Fibroblast of lung (primary cell): ENCODE measurements around the gene C19orf44. TPM values are rescaled to one million over a fixed set of nuclear protein-coding genes. Genes with fewer than 3 reads are reported as not detected.

Experiments
- DNase-seq, 2 donors: peaks; one replicate each; pipeline versions ENCODE4 v3.0.0 to v3.0.0-alpha.2; 2010; ENCODE audit warnings: low read depth in 2 of 2
- H2AFZ ChIP-seq: 2 replicates; pipeline ENCODE4 v1.5.1; 2012; ENCODE audit warnings: low read length, control low read depth, inconsistent platforms
- H3K27ac ChIP-seq: 2 replicates; pipeline ENCODE4 v1.5.1; 2011; ENCODE audit warnings: low read length, control low read depth; ENCODE audit not compliant: insufficient read depth
- H3K27me3 ChIP-seq: 2 replicates; pipeline ENCODE4 v1.5.1; 2011; ENCODE audit warnings: mild to moderate bottlenecking, low read length; ENCODE audit not compliant: control insufficient read depth, insufficient read depth
- H3K36me3 ChIP-seq: 2 replicates; pipeline ENCODE4 v1.5.1; 2011; ENCODE audit warnings: low read length; ENCODE audit not compliant: control insufficient read depth, insufficient read depth
- H3K4me1 ChIP-seq: 2 replicates; pipeline ENCODE4 v1.5.1; 2011; ENCODE audit warnings: low read length; ENCODE audit not compliant: control insufficient read depth, insufficient read depth; ENCODE audit errors: extremely low read depth
- H3K4me2 ChIP-seq: 2 replicates; pipeline ENCODE4 v1.5.1; 2011; ENCODE audit warnings: low read length, control low read depth; ENCODE audit not compliant: insufficient read depth; ENCODE audit errors: extremely low read depth
- H3K4me3 ChIP-seq, 4 experiments: fragments of 200-600 bp in 1 of 4; sonication (generic) in 1 of 4; replicated peaks in 1 of 4; 2 replicates each; pipeline ENCODE4 v1.5.1; 2011 to 2016; ENCODE audit warnings: low read length in 4 of 4, low read depth in 3 of 4, mild to moderate bottlenecking in 3 of 4, control low read depth in 2 of 4, inconsistent platforms in 1 of 4, mixed read lengths in 1 of 4; ENCODE audit not compliant: insufficient read depth in 1 of 4; ENCODE audit errors: control extremely low read depth in 1 of 4
- H3K79me2 ChIP-seq: 2 replicates; pipeline ENCODE4 v1.5.1; 2012; ENCODE audit warnings: mild to moderate bottlenecking, low read length, inconsistent platforms; ENCODE audit not compliant: control insufficient read depth, insufficient read depth
- H3K9ac ChIP-seq: 2 replicates; pipeline ENCODE4 v1.5.1; 2011; ENCODE audit warnings: mild to moderate bottlenecking, low read length, control low read depth; ENCODE audit not compliant: insufficient read depth
- H3K9me3 ChIP-seq: 2 replicates; pipeline ENCODE4 v1.5.1; 2012; ENCODE audit warnings: low read depth, low read length; ENCODE audit not compliant: control insufficient read depth, insufficient read depth
- H4K20me1 ChIP-seq: 2 replicates; pipeline ENCODE4 v1.5.1; 2011; ENCODE audit warnings: low read length; ENCODE audit not compliant: control insufficient read depth, insufficient read depth; ENCODE audit errors: extremely low read depth
- EZH2 ChIP-seq: IDR thresholded peaks from 2 replicates; pipeline ENCODE4 v1.5.1; 2012; ENCODE audit warnings: low read length, control low read depth, mild to moderate bottlenecking; ENCODE audit errors: missing control alignments
- polyA plus RNA-seq, 2 donors: library from polyadenylated mRNA; depleted of rRNA in 1 of 2; stranded (reverse) in 1 of 2; unstranded in 1 of 2; fragments of >200 nt; gene quantifications; 2 replicates each; pipeline ENCODE4 v1.2.1, GENCODE V29; 2011 to 2012; ENCODE audit warnings: missing spikeins in 1 of 2
- total RNA-seq: library from RNA; depleted of rRNA; stranded (reverse); fragments of >200 nt; gene quantifications from 2 replicates; pipeline ENCODE4 v1.2.1, GENCODE V29; 2014
- TF ChIP-seq, protein P1 (sequence below), 2 donors: IDR thresholded peaks in 1 of 2; conservative IDR thresholded peaks in 1 of 2; 1 replicate in 1 of 2; 2 replicates in 1 of 2; pipeline ENCODE4 v1.5.1; 2011 to 2012; ENCODE audit warnings: low read length in 2 of 2, control low read depth in 1 of 2, inconsistent platforms in 1 of 2, low read depth in 1 of 2, mild to moderate bottlenecking in 1 of 2

C19orf44 gene
- total and polyA plus RNA-seq, 2 donors (not counting 1 experiment from before 2014, with no cell fraction given) = 2.9 to 3.6 TPM

- no peak for TF ChIP-seq EZH2
- TF ChIP-seq, protein P1, sequence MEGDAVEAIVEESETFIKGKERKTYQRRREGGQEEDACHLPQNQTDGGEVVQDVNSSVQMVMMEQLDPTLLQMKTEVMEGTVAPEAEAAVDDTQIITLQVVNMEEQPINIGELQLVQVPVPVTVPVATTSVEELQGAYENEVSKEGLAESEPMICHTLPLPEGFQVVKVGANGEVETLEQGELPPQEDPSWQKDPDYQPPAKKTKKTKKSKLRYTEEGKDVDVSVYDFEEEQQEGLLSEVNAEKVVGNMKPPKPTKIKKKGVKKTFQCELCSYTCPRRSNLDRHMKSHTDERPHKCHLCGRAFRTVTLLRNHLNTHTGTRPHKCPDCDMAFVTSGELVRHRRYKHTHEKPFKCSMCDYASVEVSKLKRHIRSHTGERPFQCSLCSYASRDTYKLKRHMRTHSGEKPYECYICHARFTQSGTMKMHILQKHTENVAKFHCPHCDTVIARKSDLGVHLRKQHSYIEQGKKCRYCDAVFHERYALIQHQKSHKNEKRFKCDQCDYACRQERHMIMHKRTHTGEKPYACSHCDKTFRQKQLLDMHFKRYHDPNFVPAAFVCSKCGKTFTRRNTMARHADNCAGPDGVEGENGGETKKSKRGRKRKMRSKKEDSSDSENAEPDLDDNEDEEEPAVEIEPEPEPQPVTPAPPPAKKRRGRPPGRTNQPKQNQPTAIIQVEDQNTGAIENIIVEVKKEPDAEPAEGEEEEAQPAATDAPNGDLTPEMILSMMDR (conservative IDR thresholded peaks at IDR 0.05 in 1 of 2, IDR thresholded peaks at IDR 0.05 in 1 of 2; ENCODE audit: low read depth in 1 of 2, low read length in 2 of 2) = no peak
- Histone ChIP-seq H2AFZ (no peak overlapping the region), H3K27me3 (no peaks in the 10 kb centered on the region), H3K4me2 (no peak overlapping the region), H3K4me1 (peaks cover 12% of the 10 kb centered on the region), H3K9ac (no peak overlapping the region), H3K36me3 (peaks cover 13% of the 10 kb centered on the region), H3K4me3 (no peak overlapping the region), H4K20me1 (no peaks in the 10 kb centered on the region), H3K27ac (no peak overlapping the region), H3K79me2 (peaks cover 49% of the 10 kb centered on the region), H3K9me3 (no peaks in the 10 kb centered on the region)
- DNase-seq = no peak
These were observed 73.6 kb downstream of the C19orf44 start for GRCh38 chr19:16569609-16570320.

Other genes starting within 250 kb of the C19orf44 start
- 3.3 and 19.2 TPM in 2 replicates for gene KLF2, start 171.6 kb upstream of the C19orf44 start, total RNA-seq
- 6.7 and 11.5 TPM in 2 replicates for gene KLF2, start 171.6 kb upstream of the C19orf44 start, polyA plus RNA-seq
- 8.2 and 10.9 TPM in 2 replicates for gene EPS15L1, start 24.4 kb upstream of the C19orf44 start, total RNA-seq
- 11.3 and 16.2 TPM in 2 replicates for gene EPS15L1, start 24.4 kb upstream of the C19orf44 start, polyA plus RNA-seq
- not detected in 2 replicates for gene CALR3, start 227 bp upstream of the C19orf44 start, total RNA-seq
- 0.10 TPM in 1 of 2 replicates, not detected in the other for gene CALR3, start 227 bp upstream of the C19orf44 start, polyA plus RNA-seq
- gene CHERP, start 46.0 kb downstream of the C19orf44 start, total RNA-seq = 4.4 and 6.1 TPM in 2 replicates
- 2.4 and 5.2 TPM in 2 replicates for gene CHERP, start 46.0 kb downstream of the C19orf44 start, polyA plus RNA-seq
- 16.9 and 19.0 TPM in 2 replicates for gene SLC35E1, start 76.0 kb downstream of the C19orf44 start, total RNA-seq
- 34.0 and 36.1 TPM in 2 replicates for gene SLC35E1, start 76.0 kb downstream of the C19orf44 start, polyA plus RNA-seq
- 3.3 and 4.5 TPM in 2 replicates for gene MED26, start 131.8 kb downstream of the C19orf44 start, total RNA-seq
- 3.7 TPM in 2 replicates for gene MED26, start 131.8 kb downstream of the C19orf44 start, polyA plus RNA-seq
- gene SMIM7, start 163.8 kb downstream of the C19orf44 start, total RNA-seq = 58.1 and 64.7 TPM in 2 replicates
- gene SMIM7, start 163.8 kb downstream of the C19orf44 start, polyA plus RNA-seq = 91.4 and 104 TPM in 2 replicates
- 1.8 and 2.0 TPM in 2 replicates for gene TMEM38A, start 164.7 kb downstream of the C19orf44 start, total RNA-seq
- gene TMEM38A, start 164.7 kb downstream of the C19orf44 start, polyA plus RNA-seq = 1.2 and 1.3 TPM in 2 replicates
- not detected in 2 replicates for gene NWD1, start 223.5 kb downstream of the C19orf44 start, total RNA-seq
- not detected in 2 replicates for gene NWD1, start 223.5 kb downstream of the C19orf44 start, polyA plus RNA-seq